ENCODE measurements around the gene TTC17. TPM values are rescaled to one million over a fixed set of nuclear protein-coding genes. Genes with fewer than 3 reads are reported as not detected.

Gene TTC17
- total and polyA plus RNA-seq, 2 of the 8 experiments (the other 6 are each of a cell fraction or from before 2014, with no cell fraction given), result 65.1 to 80.1 TPM

DNA sequence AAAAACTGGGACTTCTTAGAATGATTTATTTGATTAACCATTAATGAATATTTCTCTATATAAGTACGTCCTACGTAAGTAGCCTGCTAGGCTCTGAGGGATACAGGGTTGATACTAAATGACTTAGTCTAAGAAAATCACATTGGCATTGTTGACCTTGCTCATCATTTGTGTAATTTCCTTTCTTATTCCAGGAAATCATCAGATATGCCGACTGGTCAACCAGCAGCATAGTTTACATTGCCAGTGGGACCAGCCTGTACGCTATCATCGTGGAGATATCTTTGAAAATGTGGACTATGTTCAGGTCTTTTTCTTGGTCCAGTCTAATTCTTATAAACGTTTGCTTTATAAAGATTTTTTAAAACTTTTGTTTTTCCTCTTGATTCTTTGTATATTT lies 42.5 kb downstream of the TTC17 start:
- H3K23me2 ChIP-seq (ENCODE audit: low read depth, low read length), result no peaks in the 10 kb centered on the region
- DNase-seq (ENCODE audit: low read depth in 1 of 2, low spot score in 2 of 2) (no peak), FAIRE-seq (no peak)
- no peak overlapping the region for H3K14ac ChIP-seq (ENCODE audit: insufficient read length)
- no peak overlapping the region for H3K23ac ChIP-seq (ENCODE audit: insufficient read length)
- no peak overlapping the region for H3K4me2 ChIP-seq (ENCODE audit: insufficient read depth in 1 of 2, low read depth in 2 of 2, low read length in 2 of 2)
- no peak overlapping the region for H3K9ac ChIP-seq (replicated peaks in 1 of 4; ENCODE audit: extremely low read depth in 1 of 4, low read depth in 3 of 4, low read length in 3 of 4)
- H3K79me1 ChIP-seq (ENCODE audit: low read depth, low read length), result no peaks in the 10 kb centered on the region; the same call in 1 of the 2 replicates
- no peaks in the 10 kb centered on the region for H3K9me3 ChIP-seq (ENCODE audit: insufficient read depth in 2 of 2, low read depth in 1 of 2, low read length in 1 of 2)
- no peak overlapping the region for H3K56ac ChIP-seq (replicated peaks; ENCODE audit: insufficient read length, low read depth, low read length)
- H3K36me3 ChIP-seq (ENCODE audit: control insufficient read depth in 2 of 4, insufficient read depth in 4 of 4, low read length in 3 of 4), result peaks cover 15 to 88% (median 38%) of the 10 kb centered on the region in 4 experiments
- no peak overlapping the region for H3K18ac ChIP-seq (ENCODE audit: extremely low read depth, low read length)
- H2BK20ac ChIP-seq (ENCODE audit: low read length), result no peak overlapping the region
- no peak overlapping the region for H2AFZ ChIP-seq (ENCODE audit: low read length)
- H4K91ac ChIP-seq (replicated peaks; ENCODE audit: insufficient read length, low read length), result no peak overlapping the region
- H2AK5ac ChIP-seq (ENCODE audit: low read depth, low read length), result no peak overlapping the region
- H4K20me1 ChIP-seq (replicated peaks in 1 of 2; ENCODE audit: control insufficient read depth in 1 of 2, insufficient read depth in 2 of 2, low read length in 2 of 2), result no peaks in the 10 kb centered on the region
- H4K8ac ChIP-seq (ENCODE audit: extremely low read depth, insufficient read depth, low read length), result no peak overlapping the region
- H3K27ac ChIP-seq (ENCODE audit: low read depth, low read length), result no peak overlapping the region
- peaks cover 0 to 3% (median 0%) of the 10 kb centered on the region in 4 experiments; a peak in 1 of 7 replicates for H3K4me1 ChIP-seq (replicated peaks in 1 of 4; ENCODE audit: control insufficient read depth in 3 of 4, insufficient read depth in 4 of 4, low read length in 3 of 4)
- no peaks in the 10 kb centered on the region for H3K27me3 ChIP-seq (replicated peaks in 1 of 4; ENCODE audit: control insufficient read depth in 3 of 4, extremely low read depth in 1 of 4, insufficient read depth in 3 of 4, low read length in 3 of 4)
- no peak overlapping the region for H4K5ac ChIP-seq (ENCODE audit: insufficient read length, low read depth, low read length)
- 88% methylated on average over 6 of the region's 6 CpGs; no CpG with 5 or more reads in 1 of the 2 experiments for WGBS, 2 experiments (ENCODE audit: extremely low coverage in 1 of 2, insufficient coverage in 1 of 2, insufficient read length in 1 of 2, insufficient replicate concordance in 2 of 2, low coverage in 1 of 2, low lambda C conversion rate in 2 of 2, missing lambda C conversion rate in 1 of 2)
- ChIA-PET POLR2A (ENCODE audit: partially characterized antibody) (no interaction called here), CTCF (ENCODE audit: partially characterized antibody) (interaction anchor here (0.8 kb wide), 1 partner anchor 18 kb away, joined by 3 read pairs; no protein-coding TSS in a partner anchor)
- no peak overlapping the region for H2BK5ac ChIP-seq (ENCODE audit: low read depth, low read length)
- H2BK12ac ChIP-seq (ENCODE audit: low read depth, low read length), result no peak overlapping the region
- no peak overlapping the region for H2BK15ac ChIP-seq (ENCODE audit: low read length)
- H2BK120ac ChIP-seq (replicated peaks; ENCODE audit: low read depth, low read length), result no peak overlapping the region
- H3K4me3 ChIP-seq (ENCODE audit: extremely low read depth in 1 of 4, insufficient read depth in 2 of 4, low read depth in 3 of 4, low read length in 4 of 4), result no peak overlapping the region
- H3K4ac ChIP-seq (replicated peaks; ENCODE audit: insufficient read length, low read depth, low read length), result no peak overlapping the region
- H3K79me2 ChIP-seq (ENCODE audit: control insufficient read depth in 1 of 2, insufficient read depth in 2 of 2, low read length in 2 of 2), result no peaks in the 10 kb centered on the region
- TF ChIP-seq NRF1 (IDR thresholded peaks at IDR 0.05; ENCODE audit: low read depth, low read length), result no peak
- no peak for TF ChIP-seq BACH1 (IDR thresholded peaks at IDR 0.05; ENCODE audit: low read length)
- TF ChIP-seq, protein P1, sequence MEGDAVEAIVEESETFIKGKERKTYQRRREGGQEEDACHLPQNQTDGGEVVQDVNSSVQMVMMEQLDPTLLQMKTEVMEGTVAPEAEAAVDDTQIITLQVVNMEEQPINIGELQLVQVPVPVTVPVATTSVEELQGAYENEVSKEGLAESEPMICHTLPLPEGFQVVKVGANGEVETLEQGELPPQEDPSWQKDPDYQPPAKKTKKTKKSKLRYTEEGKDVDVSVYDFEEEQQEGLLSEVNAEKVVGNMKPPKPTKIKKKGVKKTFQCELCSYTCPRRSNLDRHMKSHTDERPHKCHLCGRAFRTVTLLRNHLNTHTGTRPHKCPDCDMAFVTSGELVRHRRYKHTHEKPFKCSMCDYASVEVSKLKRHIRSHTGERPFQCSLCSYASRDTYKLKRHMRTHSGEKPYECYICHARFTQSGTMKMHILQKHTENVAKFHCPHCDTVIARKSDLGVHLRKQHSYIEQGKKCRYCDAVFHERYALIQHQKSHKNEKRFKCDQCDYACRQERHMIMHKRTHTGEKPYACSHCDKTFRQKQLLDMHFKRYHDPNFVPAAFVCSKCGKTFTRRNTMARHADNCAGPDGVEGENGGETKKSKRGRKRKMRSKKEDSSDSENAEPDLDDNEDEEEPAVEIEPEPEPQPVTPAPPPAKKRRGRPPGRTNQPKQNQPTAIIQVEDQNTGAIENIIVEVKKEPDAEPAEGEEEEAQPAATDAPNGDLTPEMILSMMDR (IDR thresholded peaks at IDR 0.05; ENCODE audit: control extremely low read depth in 1 of 3, insufficient read depth in 1 of 3, low read depth in 1 of 3, low read length in 3 of 3), result no peak
- TF ChIP-seq SIX5 (IDR thresholded peaks at IDR 0.05; ENCODE audit: low read depth, low read length), result no peak
- TF ChIP-seq, protein P2, sequence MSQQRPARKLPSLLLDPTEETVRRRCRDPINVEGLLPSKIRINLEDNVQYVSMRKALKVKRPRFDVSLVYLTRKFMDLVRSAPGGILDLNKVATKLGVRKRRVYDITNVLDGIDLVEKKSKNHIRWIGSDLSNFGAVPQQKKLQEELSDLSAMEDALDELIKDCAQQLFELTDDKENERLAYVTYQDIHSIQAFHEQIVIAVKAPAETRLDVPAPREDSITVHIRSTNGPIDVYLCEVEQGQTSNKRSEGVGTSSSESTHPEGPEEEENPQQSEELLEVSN (IDR thresholded peaks at IDR 0.05), result no peak
- TF ChIP-seq CTBP2 (IDR thresholded peaks at IDR 0.05; ENCODE audit: borderline replicate concordance, insufficient read depth, insufficient read length, low read length), result no peak
- TF ChIP-seq GABPA (IDR thresholded peaks at IDR 0.05; ENCODE audit: borderline replicate concordance, insufficient read depth, low read length), result no peak
- TF ChIP-seq BRCA1 (IDR thresholded peaks at IDR 0.05; ENCODE audit: low read depth, low read length), result no peak
- no peak for TF ChIP-seq HDAC2 (IDR thresholded peaks at IDR 0.05; ENCODE audit: borderline replicate concordance in 1 of 2, low read depth in 2 of 2, low read length in 2 of 2)
- TF ChIP-seq SRF (IDR thresholded peaks at IDR 0.05; ENCODE audit: low read depth, low read length), result no peak
- no peak for TF ChIP-seq RXRA (IDR thresholded peaks at IDR 0.05; ENCODE audit: insufficient read depth, low read depth, low read length)

Measured in H1 (cell line).